ENCODE data around the gene ENPP5. TPM values are rescaled to one million over a fixed set of nuclear protein-coding genes. Genes with fewer than 3 reads are reported as not detected.

ENPP5 gene, protein sequence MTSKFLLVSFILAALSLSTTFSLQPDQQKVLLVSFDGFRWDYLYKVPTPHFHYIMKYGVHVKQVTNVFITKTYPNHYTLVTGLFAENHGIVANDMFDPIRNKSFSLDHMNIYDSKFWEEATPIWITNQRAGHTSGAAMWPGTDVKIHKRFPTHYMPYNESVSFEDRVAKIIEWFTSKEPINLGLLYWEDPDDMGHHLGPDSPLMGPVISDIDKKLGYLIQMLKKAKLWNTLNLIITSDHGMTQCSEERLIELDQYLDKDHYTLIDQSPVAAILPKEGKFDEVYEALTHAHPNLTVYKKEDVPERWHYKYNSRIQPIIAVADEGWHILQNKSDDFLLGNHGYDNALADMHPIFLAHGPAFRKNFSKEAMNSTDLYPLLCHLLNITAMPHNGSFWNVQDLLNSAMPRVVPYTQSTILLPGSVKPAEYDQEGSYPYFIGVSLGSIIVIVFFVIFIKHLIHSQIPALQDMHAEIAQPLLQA
- not detected for polyA plus RNA-seq (2012; ENCODE audit: insufficient read depth, insufficient read length, low read depth)

- Histone ChIP-seq H3K36me3 (no peaks in the 10 kb centered on the region), H3K9me3 (no peaks in the 10 kb centered on the region), H3K4me3 (ENCODE audit: low read depth, low read length) (peak within 1 kb of the TSS; percentile 30), H3K4me1 (no peaks in the 10 kb centered on the region), H3K27me3 (peaks cover 3% of the 10 kb centered on the region; the same call in 1 of the 2 replicates)
- peak; percentile 38 for DNase-seq
- no peak for TF ChIP-seq CTCF (IDR thresholded peaks at IDR 0.05; ENCODE audit: low read depth, low read length)
Observed at GRCh38 chr6:46170357-46171289, at the start of gene ENPP5. Gene ENPP5, minus strand, starts transcription at chr6:46170980. Its CDS starts 2,718 bp downstream, at chr6:46168262.

DNA sequence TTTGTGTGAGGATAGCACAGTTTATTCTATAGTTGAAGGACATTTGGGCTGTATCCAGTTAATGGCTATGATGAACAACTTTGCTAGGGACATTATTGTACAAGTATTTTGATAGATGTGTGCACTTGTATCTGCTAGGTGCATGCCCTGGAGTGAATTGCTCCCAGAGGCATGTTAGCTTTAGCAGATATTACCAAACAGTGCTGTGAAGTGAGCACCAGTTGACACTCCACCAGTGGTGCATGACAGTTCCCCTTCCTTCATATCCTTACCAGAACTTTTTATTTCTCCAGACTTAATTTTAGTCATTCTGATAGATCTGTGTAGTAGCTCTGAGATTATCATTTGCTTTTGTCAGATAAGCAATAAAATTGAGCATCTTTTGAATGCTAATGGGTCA lies 48.9 kb upstream of the ENPP5 start:
- no peak for DNase-seq
- TF ChIP-seq CTCF (IDR thresholded peaks at IDR 0.05; ENCODE audit: low read depth, low read length), result no peak
- H3K27me3 ChIP-seq, result no peaks in the 10 kb centered on the region
- H3K4me1 ChIP-seq, result no peaks in the 10 kb centered on the region
- no peaks in the 10 kb centered on the region for H3K9me3 ChIP-seq
- H3K4me3 ChIP-seq (ENCODE audit: low read depth, low read length), result no peak overlapping the region
- no peaks in the 10 kb centered on the region for H3K36me3 ChIP-seq

- no peaks in the 10 kb centered on the region for H3K4me1 ChIP-seq
- H3K36me3 ChIP-seq, result no peaks in the 10 kb centered on the region
- no peaks in the 10 kb centered on the region for H3K27me3 ChIP-seq
- no peak for DNase-seq
- H3K4me3 ChIP-seq (ENCODE audit: low read depth, low read length), result no peak overlapping the region
- no peak for TF ChIP-seq CTCF (IDR thresholded peaks at IDR 0.05; ENCODE audit: low read depth, low read length)
- no peaks in the 10 kb centered on the region for H3K9me3 ChIP-seq
Observed at GRCh38 chr6:46218457-46218856, 47.7 kb upstream of the ENPP5 start.

DNA sequence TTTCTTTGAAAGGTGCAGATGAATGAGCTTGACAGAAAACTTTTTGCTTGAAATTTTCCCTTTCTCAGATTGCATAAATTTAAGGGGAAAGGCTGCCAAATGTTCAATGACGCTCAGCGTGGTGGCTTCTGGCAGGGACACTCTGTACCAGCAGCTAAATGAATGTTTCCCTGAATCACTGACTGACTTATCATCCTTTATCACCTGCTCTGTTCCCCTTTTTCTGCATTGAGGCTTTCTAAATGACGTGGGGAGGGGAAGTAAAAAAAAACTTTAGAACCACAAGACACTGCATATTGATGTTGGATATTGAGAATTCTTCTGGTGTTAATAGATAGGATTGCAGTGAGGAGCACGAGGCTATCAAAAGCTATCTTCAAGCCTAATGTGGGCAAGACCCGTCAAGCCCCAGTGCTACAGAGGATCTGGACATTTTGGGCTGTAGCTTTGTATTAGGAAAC lies 46.9 kb upstream of the ENPP5 start:
- H3K4me1 ChIP-seq, result no peaks in the 10 kb centered on the region
- DNase-seq, result no peak
- H3K36me3 ChIP-seq, result no peaks in the 10 kb centered on the region
- no peak for TF ChIP-seq CTCF (IDR thresholded peaks at IDR 0.05; ENCODE audit: low read depth, low read length)
- H3K4me3 ChIP-seq (ENCODE audit: low read depth, low read length), result no peak overlapping the region
- no peaks in the 10 kb centered on the region for H3K27me3 ChIP-seq
- H3K9me3 ChIP-seq, result no peaks in the 10 kb centered on the region

DNA sequence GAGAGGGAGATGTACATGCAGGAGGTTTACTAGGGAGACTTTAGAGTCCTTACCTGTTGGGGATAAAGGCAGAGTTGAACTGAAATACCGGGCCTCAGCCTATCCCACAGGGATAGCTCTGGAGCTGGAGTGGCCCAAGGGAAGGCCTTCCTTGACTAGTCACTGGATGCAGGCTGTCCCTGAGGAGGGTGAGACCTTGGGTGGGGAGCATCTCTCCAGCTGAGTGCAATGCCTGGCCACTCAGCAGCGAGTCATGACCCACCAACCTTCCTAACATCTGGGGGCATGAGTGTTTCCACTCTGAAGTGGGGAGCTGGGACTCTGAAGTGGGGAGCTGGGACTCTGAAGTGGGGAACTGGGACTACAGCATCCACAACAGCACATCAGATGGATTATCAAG lies 46.1 kb upstream of the ENPP5 start:
- Histone ChIP-seq H3K4me3 (ENCODE audit: low read depth, low read length) (no peak overlapping the region), H3K36me3 (no peaks in the 10 kb centered on the region), H3K4me1 (no peaks in the 10 kb centered on the region), H3K27me3 (no peaks in the 10 kb centered on the region), H3K9me3 (no peaks in the 10 kb centered on the region)
- TF ChIP-seq CTCF (IDR thresholded peaks at IDR 0.05; ENCODE audit: low read depth, low read length), result no peak
- DNase-seq, result no peak
